ENCODE data around the gene AP1G1. TPM values are rescaled to one million over a fixed set of nuclear protein-coding genes. Genes with fewer than 3 reads are reported as not detected.

The AP1G1 gene
- total RNA-seq, 1 donor from 2014 or later = 121 TPM

GRCh38 chr16:71722801-71723536 lies 85.7 kb downstream of the AP1G1 start:
- FAIRE-seq (no peak), DNase-seq (ENCODE audit: low read depth) (peak; percentile 49)
- Mint-ChIP-seq H3K36me3 (ENCODE audit: low read depth, unreplicated experiment) (no peaks in the 10 kb centered on the region), H3K4me1 (ENCODE audit: low read depth, unreplicated experiment) (peaks cover 6% of the 10 kb centered on the region), H3K27me3 (ENCODE audit: low read depth, unreplicated experiment) (no peaks in the 10 kb centered on the region), H3K27ac (ENCODE audit: unreplicated experiment) (peak overlapping the region; percentile 74), H3K4me3 (ENCODE audit: unreplicated experiment) (peak overlapping the region; percentile 92), H3K9me3 (ENCODE audit: unreplicated experiment) (no peaks in the 10 kb centered on the region)
- Histone ChIP-seq H3K27me3 (ENCODE audit: insufficient read depth, low read length) (no peaks in the 10 kb centered on the region), H2AFZ (ENCODE audit: low read depth, low read length) (peak overlapping the region; percentile 80), H3K27ac (ENCODE audit: low read depth, low read length) (peak overlapping the region; percentile 46), H3K79me2 (ENCODE audit: insufficient read depth, low read length) (peaks cover 41% of the 10 kb centered on the region), H3K9ac (ENCODE audit: low read length) (peak overlapping the region; percentile 85), H3K9me3 (ENCODE audit: insufficient read depth, low read depth, low read length) (no peaks in the 10 kb centered on the region), H3K4me1 (ENCODE audit: insufficient read depth, low read length) (peaks cover 6% of the 10 kb centered on the region), H3K4me2 (ENCODE audit: low read length) (peak overlapping the region; percentile 95), H3K4me3 (ENCODE audit: insufficient read depth, low read depth, low read length) (peak overlapping the region; percentile 96), H3K36me3 (ENCODE audit: insufficient read depth, low read length) (peaks cover 3% of the 10 kb centered on the region), H4K20me1 (ENCODE audit: insufficient read depth, low read length) (peaks cover 37% of the 10 kb centered on the region)
- no peak for TF ChIP-seq EZH2 (IDR thresholded peaks at IDR 0.05; ENCODE audit: insufficient read depth, low read length)
- TF ChIP-seq CTCF (IDR thresholded peaks at IDR 0.05; ENCODE audit: insufficient read depth, low read depth, low read length) = no peak

- Mint-ChIP-seq H3K4me3 (ENCODE audit: unreplicated experiment) (no peak overlapping the region), H3K9me3 (ENCODE audit: unreplicated experiment) (no peaks in the 10 kb centered on the region), H3K27ac (ENCODE audit: unreplicated experiment) (no peak overlapping the region), H3K36me3 (ENCODE audit: low read depth, unreplicated experiment) (no peaks in the 10 kb centered on the region), H3K27me3 (ENCODE audit: low read depth, unreplicated experiment) (no peaks in the 10 kb centered on the region), H3K4me1 (ENCODE audit: low read depth, unreplicated experiment) (no peaks in the 10 kb centered on the region)
- no peak overlapping the region for H2AFZ ChIP-seq (ENCODE audit: low read depth, low read length)
- no peaks in the 10 kb centered on the region for H3K27me3 ChIP-seq (ENCODE audit: insufficient read depth, low read length)
- peaks cover 6% of the 10 kb centered on the region for H3K4me1 ChIP-seq (ENCODE audit: insufficient read depth, low read length)
- no peak overlapping the region for H3K4me3 ChIP-seq (ENCODE audit: insufficient read depth, low read depth, low read length)
- no peak for TF ChIP-seq EZH2 (IDR thresholded peaks at IDR 0.05; ENCODE audit: insufficient read depth, low read length)
- TF ChIP-seq CTCF (IDR thresholded peaks at IDR 0.05; ENCODE audit: insufficient read depth, low read depth, low read length) = no peak
- H3K9ac ChIP-seq (ENCODE audit: low read length) = no peak overlapping the region
- no peak for FAIRE-seq
- H3K79me2 ChIP-seq (ENCODE audit: insufficient read depth, low read length) = peaks cover 54% of the 10 kb centered on the region
- H3K4me2 ChIP-seq (ENCODE audit: low read length) = no peak overlapping the region
- peaks cover 47% of the 10 kb centered on the region for H4K20me1 ChIP-seq (ENCODE audit: insufficient read depth, low read length)
- no peak overlapping the region for H3K27ac ChIP-seq (ENCODE audit: low read depth, low read length)
- peaks cover 3% of the 10 kb centered on the region for H3K36me3 ChIP-seq (ENCODE audit: insufficient read depth, low read length)
- H3K9me3 ChIP-seq (ENCODE audit: insufficient read depth, low read depth, low read length) = no peaks in the 10 kb centered on the region
- no peak for DNase-seq (ENCODE audit: low read depth)
Observed at GRCh38 chr16:71721066-71721740, 87.4 kb downstream of the AP1G1 start.
